HepG2 (cell line): ENCODE results near the gene KLKB1.

Experiments
- EZH2 ChIP-seq: conservative IDR thresholded peaks from 2 replicates; pipeline ENCODE4 v1.6.1; 2012; ENCODE audit warnings: mild to moderate bottlenecking, low read depth, low read length, moderate library complexity
- FIP1L1 ChIP-seq: fragments of 200-400 bp; formaldehyde crosslinking; IDR thresholded peaks from 2 replicates; pipeline ENCODE4 v1.6.1; 2018; ENCODE audit warnings: low read depth, mild to moderate bottlenecking, low read length, moderate library complexity, borderline replicate concordance; ENCODE audit not compliant: insufficient read depth
- FOXM1 ChIP-seq: sonication (generic); formaldehyde crosslinking; IDR thresholded peaks from 2 replicates; pipeline ENCODE4 v1.5.0; 2020; ENCODE audit warnings: missing genetic modification reagents
- GPN1 ChIP-seq: sonication (generic); formaldehyde crosslinking; IDR thresholded peaks from 2 replicates; pipeline ENCODE4 v1.5.1; 2020; ENCODE audit warnings: missing genetic modification reagents, borderline replicate concordance
- JUN ChIP-seq: sonication (generic); formaldehyde crosslinking; IDR thresholded peaks from 2 replicates; pipeline ENCODE4 v1.4.0; 2020; ENCODE audit warnings: mild to moderate bottlenecking, missing genetic modification reagents
- POLR2AphosphoS5 ChIP-seq: IDR thresholded peaks from 2 replicates; pipeline ENCODE4 v1.6.1; 2012; ENCODE audit warnings: low read depth, low read length
- RBAK ChIP-seq: sonication (generic); formaldehyde crosslinking; IDR thresholded peaks from 2 replicates; pipeline ENCODE4 v1.5.1; 2020; ENCODE audit warnings: mild to moderate bottlenecking, missing genetic modification reagents
- RNF2 ChIP-seq: fragments of 450-650 bp; conservative IDR thresholded peaks from 2 replicates; pipeline ENCODE4 v1.6.1; 2016; ENCODE audit warnings: low read depth
- SUZ12 ChIP-seq: fragments of 150-350 bp; IDR thresholded peaks from 2 replicates; pipeline ENCODE4 v1.6.1; 2014; ENCODE audit warnings: low read depth, low read length
- ZNF24 ChIP-seq: fragments of 450-650 bp; IDR thresholded peaks from 2 replicates; pipeline ENCODE4 v1.6.1; 2017; ENCODE audit warnings: antibody characterized with exemption, mild to moderate bottlenecking
- ZNF552 ChIP-seq: sonication (generic); formaldehyde crosslinking; IDR thresholded peaks from 2 replicates; pipeline ENCODE4 v1.9.0; 2022; ENCODE audit warnings: missing genetic modification reagents, mild to moderate bottlenecking, borderline replicate concordance
- ZNF878 ChIP-seq: sonication (generic); formaldehyde crosslinking; IDR thresholded peaks from 2 replicates; pipeline ENCODE4 v1.8.1; 2023; ENCODE audit warnings: mild to moderate bottlenecking, missing genetic modification reagents, moderate library complexity
- TF ChIP-seq, protein P1 (sequence below): sonication (generic); formaldehyde crosslinking; IDR thresholded peaks from 2 replicates; pipeline ENCODE4 v1.4.0; 2020; ENCODE audit warnings: missing genetic modification reagents, borderline replicate concordance
- TF ChIP-seq, protein P2 (sequence below): sonication (generic); formaldehyde crosslinking; IDR thresholded peaks from 2 replicates; pipeline ENCODE4 v1.5.0; 2020; ENCODE audit warnings: mild to moderate bottlenecking, missing genetic modification reagents, moderate library complexity

DNA sequence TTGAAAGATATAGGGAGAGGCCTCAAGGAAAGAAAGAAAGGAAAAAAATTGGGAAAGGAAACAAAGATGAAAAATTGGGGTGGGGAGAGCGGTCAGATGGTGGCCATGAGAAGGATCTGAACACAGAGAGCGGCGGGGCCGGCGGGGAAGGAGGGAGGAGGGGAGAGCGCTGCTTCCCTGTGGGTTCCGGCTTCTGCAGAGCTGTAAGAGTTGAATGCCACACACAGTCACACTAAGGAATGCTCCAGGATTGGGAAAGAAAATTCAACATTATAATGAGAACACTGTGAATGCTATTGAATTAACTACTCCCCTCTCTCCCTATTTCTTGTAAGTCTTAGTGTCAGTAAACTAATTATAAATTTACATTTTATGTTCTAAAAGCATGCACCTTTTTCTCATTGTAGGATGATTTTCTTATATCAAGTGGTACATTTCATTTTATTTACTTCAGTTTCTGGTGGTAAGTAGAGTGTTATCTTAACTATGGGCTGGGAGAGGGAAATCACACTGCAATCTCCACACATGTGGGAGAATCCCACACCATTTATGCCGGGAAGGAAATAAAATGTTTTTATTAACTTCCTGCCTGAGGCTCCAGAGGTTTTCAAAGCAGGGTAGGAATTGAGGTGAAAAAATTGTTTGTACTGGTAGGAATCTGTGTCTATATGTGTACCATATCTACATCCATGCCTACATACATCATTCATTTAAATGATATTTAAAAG, 39.6 kb downstream of the KLKB1 start:
- TF ChIP-seq RNF2 (no peak), ZNF24 (no peak), FOXM1 (CRISPR knock-in tag) (no peak), GPN1 (CRISPR knock-in tag) (no peak), SUZ12 (no peak), FIP1L1 (no peak), EZH2 (no peak), POLR2AphosphoS5 (no peak), RBAK (CRISPR knock-in tag) (no peak), ZNF552 (no peak), JUN (CRISPR knock-in tag) (no peak), ZNF878 (CRISPR knock-in tag) (no peak)
- TF ChIP-seq, protein P1, sequence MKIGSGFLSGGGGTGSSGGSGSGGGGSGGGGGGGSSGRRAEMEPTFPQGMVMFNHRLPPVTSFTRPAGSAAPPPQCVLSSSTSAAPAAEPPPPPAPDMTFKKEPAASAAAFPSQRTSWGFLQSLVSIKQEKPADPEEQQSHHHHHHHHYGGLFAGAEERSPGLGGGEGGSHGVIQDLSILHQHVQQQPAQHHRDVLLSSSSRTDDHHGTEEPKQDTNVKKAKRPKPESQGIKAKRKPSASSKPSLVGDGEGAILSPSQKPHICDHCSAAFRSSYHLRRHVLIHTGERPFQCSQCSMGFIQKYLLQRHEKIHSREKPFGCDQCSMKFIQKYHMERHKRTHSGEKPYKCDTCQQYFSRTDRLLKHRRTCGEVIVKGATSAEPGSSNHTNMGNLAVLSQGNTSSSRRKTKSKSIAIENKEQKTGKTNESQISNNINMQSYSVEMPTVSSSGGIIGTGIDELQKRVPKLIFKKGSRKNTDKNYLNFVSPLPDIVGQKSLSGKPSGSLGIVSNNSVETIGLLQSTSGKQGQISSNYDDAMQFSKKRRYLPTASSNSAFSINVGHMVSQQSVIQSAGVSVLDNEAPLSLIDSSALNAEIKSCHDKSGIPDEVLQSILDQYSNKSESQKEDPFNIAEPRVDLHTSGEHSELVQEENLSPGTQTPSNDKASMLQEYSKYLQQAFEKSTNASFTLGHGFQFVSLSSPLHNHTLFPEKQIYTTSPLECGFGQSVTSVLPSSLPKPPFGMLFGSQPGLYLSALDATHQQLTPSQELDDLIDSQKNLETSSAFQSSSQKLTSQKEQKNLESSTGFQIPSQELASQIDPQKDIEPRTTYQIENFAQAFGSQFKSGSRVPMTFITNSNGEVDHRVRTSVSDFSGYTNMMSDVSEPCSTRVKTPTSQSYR (CRISPR knock-in tag): no peak
- TF ChIP-seq, protein P2, sequence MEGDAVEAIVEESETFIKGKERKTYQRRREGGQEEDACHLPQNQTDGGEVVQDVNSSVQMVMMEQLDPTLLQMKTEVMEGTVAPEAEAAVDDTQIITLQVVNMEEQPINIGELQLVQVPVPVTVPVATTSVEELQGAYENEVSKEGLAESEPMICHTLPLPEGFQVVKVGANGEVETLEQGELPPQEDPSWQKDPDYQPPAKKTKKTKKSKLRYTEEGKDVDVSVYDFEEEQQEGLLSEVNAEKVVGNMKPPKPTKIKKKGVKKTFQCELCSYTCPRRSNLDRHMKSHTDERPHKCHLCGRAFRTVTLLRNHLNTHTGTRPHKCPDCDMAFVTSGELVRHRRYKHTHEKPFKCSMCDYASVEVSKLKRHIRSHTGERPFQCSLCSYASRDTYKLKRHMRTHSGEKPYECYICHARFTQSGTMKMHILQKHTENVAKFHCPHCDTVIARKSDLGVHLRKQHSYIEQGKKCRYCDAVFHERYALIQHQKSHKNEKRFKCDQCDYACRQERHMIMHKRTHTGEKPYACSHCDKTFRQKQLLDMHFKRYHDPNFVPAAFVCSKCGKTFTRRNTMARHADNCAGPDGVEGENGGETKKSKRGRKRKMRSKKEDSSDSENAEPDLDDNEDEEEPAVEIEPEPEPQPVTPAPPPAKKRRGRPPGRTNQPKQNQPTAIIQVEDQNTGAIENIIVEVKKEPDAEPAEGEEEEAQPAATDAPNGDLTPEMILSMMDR (CRISPR knock-in tag): peak; percentile 3; the same call in 1 of the 2 replicates
